ENCODE measurements around the gene SCRT2. TPM values are rescaled to one million over a fixed set of nuclear protein-coding genes. Genes with fewer than 3 reads are reported as not detected.

The SCRT2 gene
- total and polyA plus RNA-seq, 9 of the 15 experiments (the other 6 are each of a cell fraction or from before 2014, with no cell fraction given) = 0.04 to 0.75 (median 0.13) TPM; not detected in 2

DNA sequence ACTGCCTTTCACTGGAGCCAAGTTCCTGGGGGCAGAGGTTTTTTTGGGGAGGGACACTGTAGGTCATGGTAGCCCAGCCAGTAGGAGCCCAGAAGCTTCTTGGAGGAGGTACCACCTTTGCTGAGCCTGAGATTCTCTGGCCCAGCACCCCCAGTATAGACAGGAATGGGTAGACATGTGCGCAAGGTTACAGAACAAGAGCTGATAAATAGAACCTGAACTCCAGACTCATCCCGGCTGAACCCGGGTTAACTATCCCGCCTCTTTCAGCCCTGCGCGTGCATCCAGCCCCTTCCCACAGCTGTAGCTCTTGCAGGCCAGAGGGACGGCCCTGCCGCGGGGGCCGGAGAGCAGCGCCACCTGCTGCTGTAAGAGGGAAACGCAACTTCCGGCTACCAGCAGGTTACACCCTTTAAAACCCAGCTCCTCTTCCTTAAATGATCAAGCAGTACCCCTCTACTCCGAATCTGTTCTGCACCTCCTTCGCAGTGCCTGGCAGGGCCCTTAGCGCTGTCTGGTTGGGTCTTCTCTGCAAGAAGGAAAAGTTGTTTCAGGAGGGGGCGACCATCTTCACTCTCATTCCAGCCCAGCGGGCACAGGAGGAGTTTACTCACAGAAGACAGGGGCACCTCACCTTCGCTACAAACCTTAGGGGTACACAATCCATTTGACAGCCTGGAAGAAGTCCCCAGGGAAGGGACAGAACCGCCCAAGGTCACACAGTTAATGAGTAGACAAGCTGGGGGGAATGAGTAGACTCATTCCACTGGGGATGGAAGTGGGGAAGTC is 30.1 kb downstream of the SCRT2 start (continued):
- no peak for TF ChIP-seq RBBP5 (IDR thresholded peaks at IDR 0.05; ENCODE audit: borderline replicate concordance, insufficient read depth, low read length, poor library complexity, severe bottlenecking)
- TF ChIP-seq, protein P1, sequence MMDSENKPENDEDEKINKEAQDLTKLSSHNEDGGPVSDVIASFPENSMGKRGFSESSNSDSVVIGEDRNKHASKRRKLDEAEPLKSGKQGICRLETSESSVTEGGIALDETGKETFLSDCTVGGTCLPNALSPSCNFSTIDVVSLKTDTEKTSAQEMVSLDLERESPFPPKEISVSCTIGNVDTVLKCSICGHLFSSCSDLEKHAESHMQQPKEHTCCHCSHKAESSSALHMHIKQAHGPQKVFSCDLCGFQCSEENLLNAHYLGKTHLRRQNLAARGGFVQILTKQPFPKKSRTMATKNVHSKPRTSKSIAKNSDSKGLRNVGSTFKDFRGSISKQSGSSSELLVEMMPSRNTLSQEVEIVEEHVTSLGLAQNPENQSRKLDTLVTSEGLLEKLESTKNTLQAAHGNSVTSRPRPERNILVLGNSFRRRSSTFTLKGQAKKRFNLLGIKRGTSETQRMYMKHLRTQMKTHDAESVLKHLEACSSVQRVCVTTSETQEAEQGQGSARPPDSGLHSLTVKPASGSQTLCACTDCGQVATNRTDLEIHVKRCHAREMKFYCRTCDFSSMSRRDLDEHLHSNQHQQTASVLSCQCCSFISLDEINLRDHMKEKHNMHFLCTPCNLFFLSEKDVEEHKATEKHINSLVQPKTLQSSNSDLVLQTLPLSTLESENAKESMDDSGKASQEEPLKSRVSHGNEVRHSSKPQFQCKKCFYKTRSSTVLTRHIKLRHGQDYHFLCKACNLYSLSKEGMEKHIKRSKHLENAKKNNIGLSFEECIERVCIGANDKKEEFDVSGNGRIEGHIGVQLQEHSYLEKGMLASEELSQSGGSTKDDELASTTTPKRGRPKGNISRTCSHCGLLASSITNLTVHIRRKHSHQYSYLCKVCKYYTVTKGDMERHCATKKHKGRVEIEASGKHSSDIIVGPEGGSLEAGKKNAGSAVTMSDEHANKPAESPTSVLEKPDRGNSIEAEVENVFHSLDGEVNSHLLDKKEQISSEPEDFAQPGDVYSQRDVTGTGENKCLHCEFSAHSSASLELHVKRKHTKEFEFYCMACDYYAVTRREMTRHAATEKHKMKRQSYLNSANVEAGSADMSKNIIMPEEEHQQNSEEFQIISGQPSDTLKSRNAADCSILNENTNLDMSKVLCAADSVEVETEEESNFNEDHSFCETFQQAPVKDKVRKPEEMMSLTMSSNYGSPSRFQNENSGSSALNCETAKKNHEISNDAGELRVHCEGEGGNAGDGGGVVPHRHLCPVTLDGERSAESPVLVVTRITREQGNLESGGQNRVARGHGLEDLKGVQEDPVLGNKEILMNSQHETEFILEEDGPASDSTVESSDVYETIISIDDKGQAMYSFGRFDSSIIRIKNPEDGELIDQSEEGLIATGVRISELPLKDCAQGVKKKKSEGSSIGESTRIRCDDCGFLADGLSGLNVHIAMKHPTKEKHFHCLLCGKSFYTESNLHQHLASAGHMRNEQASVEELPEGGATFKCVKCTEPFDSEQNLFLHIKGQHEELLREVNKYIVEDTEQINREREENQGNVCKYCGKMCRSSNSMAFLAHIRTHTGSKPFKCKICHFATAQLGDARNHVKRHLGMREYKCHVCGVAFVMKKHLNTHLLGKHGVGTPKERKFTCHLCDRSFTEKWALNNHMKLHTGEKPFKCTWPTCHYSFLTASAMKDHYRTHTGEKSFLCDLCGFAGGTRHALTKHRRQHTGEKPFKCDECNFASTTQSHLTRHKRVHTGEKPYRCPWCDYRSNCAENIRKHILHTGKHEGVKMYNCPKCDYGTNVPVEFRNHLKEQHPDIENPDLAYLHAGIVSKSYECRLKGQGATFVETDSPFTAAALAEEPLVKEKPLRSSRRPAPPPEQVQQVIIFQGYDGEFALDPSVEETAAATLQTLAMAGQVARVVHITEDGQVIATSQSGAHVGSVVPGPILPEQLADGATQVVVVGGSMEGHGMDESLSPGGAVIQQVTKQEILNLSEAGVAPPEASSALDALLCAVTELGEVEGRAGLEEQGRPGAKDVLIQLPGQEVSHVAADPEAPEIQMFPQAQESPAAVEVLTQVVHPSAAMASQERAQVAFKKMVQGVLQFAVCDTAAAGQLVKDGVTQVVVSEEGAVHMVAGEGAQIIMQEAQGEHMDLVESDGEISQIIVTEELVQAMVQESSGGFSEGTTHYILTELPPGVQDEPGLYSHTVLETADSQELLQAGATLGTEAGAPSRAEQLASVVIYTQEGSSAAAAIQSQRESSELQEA (IDR thresholded peaks at IDR 0.05; ENCODE audit: low read depth) = no peak
- TF ChIP-seq FOXJ3 (CRISPR knock-in tag; IDR thresholded peaks at IDR 0.05) = no peak
- TF ChIP-seq, protein P2, sequence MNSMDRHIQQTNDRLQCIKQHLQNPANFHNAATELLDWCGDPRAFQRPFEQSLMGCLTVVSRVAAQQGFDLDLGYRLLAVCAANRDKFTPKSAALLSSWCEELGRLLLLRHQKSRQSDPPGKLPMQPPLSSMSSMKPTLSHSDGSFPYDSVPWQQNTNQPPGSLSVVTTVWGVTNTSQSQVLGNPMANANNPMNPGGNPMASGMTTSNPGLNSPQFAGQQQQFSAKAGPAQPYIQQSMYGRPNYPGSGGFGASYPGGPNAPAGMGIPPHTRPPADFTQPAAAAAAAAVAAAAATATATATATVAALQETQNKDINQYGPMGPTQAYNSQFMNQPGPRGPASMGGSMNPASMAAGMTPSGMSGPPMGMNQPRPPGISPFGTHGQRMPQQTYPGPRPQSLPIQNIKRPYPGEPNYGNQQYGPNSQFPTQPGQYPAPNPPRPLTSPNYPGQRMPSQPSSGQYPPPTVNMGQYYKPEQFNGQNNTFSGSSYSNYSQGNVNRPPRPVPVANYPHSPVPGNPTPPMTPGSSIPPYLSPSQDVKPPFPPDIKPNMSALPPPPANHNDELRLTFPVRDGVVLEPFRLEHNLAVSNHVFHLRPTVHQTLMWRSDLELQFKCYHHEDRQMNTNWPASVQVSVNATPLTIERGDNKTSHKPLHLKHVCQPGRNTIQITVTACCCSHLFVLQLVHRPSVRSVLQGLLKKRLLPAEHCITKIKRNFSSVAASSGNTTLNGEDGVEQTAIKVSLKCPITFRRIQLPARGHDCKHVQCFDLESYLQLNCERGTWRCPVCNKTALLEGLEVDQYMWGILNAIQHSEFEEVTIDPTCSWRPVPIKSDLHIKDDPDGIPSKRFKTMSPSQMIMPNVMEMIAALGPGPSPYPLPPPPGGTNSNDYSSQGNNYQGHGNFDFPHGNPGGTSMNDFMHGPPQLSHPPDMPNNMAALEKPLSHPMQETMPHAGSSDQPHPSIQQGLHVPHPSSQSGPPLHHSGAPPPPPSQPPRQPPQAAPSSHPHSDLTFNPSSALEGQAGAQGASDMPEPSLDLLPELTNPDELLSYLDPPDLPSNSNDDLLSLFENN (IDR thresholded peaks at IDR 0.05; ENCODE audit: low read depth in 2 of 2, low read length in 2 of 2) = no peak
- no peak; the same call in 1 of the 2 replicates for TF ChIP-seq POLR2AphosphoS5 (IDR thresholded peaks at IDR 0.05; ENCODE audit: control insufficient read depth, insufficient read depth, low read depth, low read length)
- TF ChIP-seq, protein P3, sequence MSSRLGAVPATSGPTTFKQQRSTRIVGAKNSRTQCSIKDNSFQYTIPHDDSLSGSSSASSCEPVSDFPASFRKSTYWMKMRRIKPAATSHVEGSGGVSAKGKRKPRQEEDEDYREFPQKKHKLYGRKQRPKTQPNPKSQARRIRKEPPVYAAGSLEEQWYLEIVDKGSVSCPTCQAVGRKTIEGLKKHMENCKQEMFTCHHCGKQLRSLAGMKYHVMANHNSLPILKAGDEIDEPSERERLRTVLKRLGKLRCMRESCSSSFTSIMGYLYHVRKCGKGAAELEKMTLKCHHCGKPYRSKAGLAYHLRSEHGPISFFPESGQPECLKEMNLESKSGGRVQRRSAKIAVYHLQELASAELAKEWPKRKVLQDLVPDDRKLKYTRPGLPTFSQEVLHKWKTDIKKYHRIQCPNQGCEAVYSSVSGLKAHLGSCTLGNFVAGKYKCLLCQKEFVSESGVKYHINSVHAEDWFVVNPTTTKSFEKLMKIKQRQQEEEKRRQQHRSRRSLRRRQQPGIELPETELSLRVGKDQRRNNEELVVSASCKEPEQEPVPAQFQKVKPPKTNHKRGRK (tag; IDR thresholded peaks at IDR 0.05) = no peak
- peak; percentile 31; the same call in 1 of the 2 replicates for TF ChIP-seq CREM (IDR thresholded peaks at IDR 0.05; ENCODE audit: low read depth)
- no peak for TF ChIP-seq NONO (IDR thresholded peaks at IDR 0.05; ENCODE audit: low read depth in 2 of 2, low read length in 1 of 2)
- TF ChIP-seq, protein P4, sequence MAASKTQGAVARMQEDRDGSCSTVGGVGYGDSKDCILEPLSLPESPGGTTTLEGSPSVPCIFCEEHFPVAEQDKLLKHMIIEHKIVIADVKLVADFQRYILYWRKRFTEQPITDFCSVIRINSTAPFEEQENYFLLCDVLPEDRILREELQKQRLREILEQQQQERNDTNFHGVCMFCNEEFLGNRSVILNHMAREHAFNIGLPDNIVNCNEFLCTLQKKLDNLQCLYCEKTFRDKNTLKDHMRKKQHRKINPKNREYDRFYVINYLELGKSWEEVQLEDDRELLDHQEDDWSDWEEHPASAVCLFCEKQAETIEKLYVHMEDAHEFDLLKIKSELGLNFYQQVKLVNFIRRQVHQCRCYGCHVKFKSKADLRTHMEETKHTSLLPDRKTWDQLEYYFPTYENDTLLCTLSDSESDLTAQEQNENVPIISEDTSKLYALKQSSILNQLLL (CRISPR knock-in tag; IDR thresholded peaks at IDR 0.05; ENCODE audit: borderline replicate concordance) = no peak

All from K562 (cell line).